GM12878 (cell line): ENCODE data around the gene PPP2R3C. TPM values are rescaled to one million over a fixed set of nuclear protein-coding genes. Genes with fewer than 3 reads are reported as not detected.

Experiments used
- ATAC-seq: fragments of 200-7000 bp; cut with Tn5 transposase; 3 replicates; pipeline ENCODE4 v1.9.1; 2020; ENCODE audit warnings: mild to moderate bottlenecking, moderate library complexity
- BruUV-seq: library from RNA; stranded (reverse); fragments of 400-500 nt; replicated peaks from 2 replicates; lab custom pipeline; 2021; lab: Mats Ljungman, UMichigan
- CTCF ChIA-PET: fragments of 300-600 bp; sonication (Branson Sonifier 250); formaldehyde crosslinking; extraction: SDS; loops from one replicate; lab custom pipeline; 2021; ENCODE audit warnings: inconsistent platforms; lab: Yijun Ruan, JAX
- POLR2A ChIA-PET: fragments of 350-600 bp; formaldehyde crosslinking; extraction: SDS; loops from one replicate; lab custom pipeline; 2021; ENCODE audit warnings: inconsistent platforms; lab: Charles Lee
- RAD21 ChIA-PET: fragments of 300-600 bp; sonication (Branson Sonifier 250); formaldehyde crosslinking; loops from one replicate; lab custom pipeline; 2023; ENCODE audit warnings: antibody characterized with exemption; ENCODE audit not compliant: unreplicated experiment; lab: Charles Lee
- SMC1A ChIA-PET: fragments of 300-600 bp; sonication (Branson Sonifier 250); formaldehyde crosslinking; loops from one replicate; lab custom pipeline; 2023; ENCODE audit not compliant: unreplicated experiment, uncharacterized antibody; lab: Charles Lee
- DNase-seq: peaks from one replicate; pipeline ENCODE4 v3.0.0-alpha.2; 2011; ENCODE audit warnings: low read depth, low spot score
- FAIRE-seq: peaks from 3 replicates; lab custom pipeline; 2011; peaks lifted over from hg19 to GRCh38; lab: Jason Lieb, UNC
- H2AFZ ChIP-seq: 2 replicates; pipeline ENCODE4 v1.6.0; 2011; ENCODE audit warnings: low read depth, low read length, control low read depth; ENCODE audit not compliant: control insufficient read depth
- H3K27ac ChIP-seq: 2 replicates; pipeline ENCODE4 v1.5.1; 2011; ENCODE audit warnings: control low read depth; ENCODE audit not compliant: control insufficient read depth, insufficient read depth
- H3K27me3 ChIP-seq, 2 experiments: replicated peaks in 1 of 2; 2 replicates each; pipeline versions ENCODE4 v1.6.0 to v1.6.1; 2011; ENCODE audit warnings: low read length in 1 of 2; ENCODE audit not compliant: control insufficient read depth in 2 of 2, insufficient read depth in 2 of 2
- H3K36me3 ChIP-seq, 2 experiments: 2 replicates each; pipeline ENCODE4 v1.5.1; 2011; ENCODE audit warnings: low read length in 1 of 2; ENCODE audit not compliant: control insufficient read depth in 2 of 2, insufficient read depth in 2 of 2
- H3K4me1 ChIP-seq: 2 replicates; pipeline ENCODE4 v1.6.1; 2011; ENCODE audit warnings: mild to moderate bottlenecking, low read length, moderate library complexity, mixed read lengths; ENCODE audit not compliant: control insufficient read depth, insufficient read depth
- H3K4me2 ChIP-seq: 2 replicates; pipeline ENCODE4 v1.6.0; 2011; ENCODE audit warnings: control low read depth; ENCODE audit not compliant: control insufficient read depth, insufficient read depth
- H3K4me3 ChIP-seq: fragments of 200-600 bp; sonication (generic); 2 replicates; pipeline ENCODE4 v1.5.1; 2016
- H3K79me2 ChIP-seq: 2 replicates; pipeline ENCODE4 v1.6.0; 2011; ENCODE audit warnings: low read length; ENCODE audit not compliant: control insufficient read depth, insufficient read depth
- H3K9ac ChIP-seq: 2 replicates; pipeline ENCODE4 v1.8.0; 2011; ENCODE audit warnings: low read length, control low read depth, mixed read lengths; ENCODE audit not compliant: control insufficient read depth, insufficient read depth
- H3K9me3 ChIP-seq: replicated peaks from 3 replicates; pipeline ENCODE4 v1.5.1; 2011; ENCODE audit warnings: mild to moderate bottlenecking, low read length; ENCODE audit not compliant: control insufficient read depth, insufficient read depth
- H4K20me1 ChIP-seq: 2 replicates; pipeline ENCODE4 v1.6.0; 2011; ENCODE audit not compliant: control insufficient read depth, insufficient read depth
- BHLHE40 ChIP-seq, 2 experiments: fragments of 450-650 bp in 1 of 2; IDR thresholded peaks; 2 replicates each; pipeline ENCODE4 v1.6.1; 2011 to 2017; ENCODE audit warnings: low read depth in 2 of 2, borderline replicate concordance in 1 of 2, improper control_type of control experiment in 1 of 2, low read length in 1 of 2, mild to moderate bottlenecking in 1 of 2
- CREM ChIP-seq: IDR thresholded peaks from 2 replicates; pipeline ENCODE4 v1.6.1; 2014; ENCODE audit warnings: antibody characterized with exemption, low read depth
- NR2C1 ChIP-seq: fragments of 450-650 bp; IDR thresholded peaks from 2 replicates; pipeline ENCODE4 v1.6.1; 2017; ENCODE audit warnings: antibody characterized with exemption, mild to moderate bottlenecking, moderate library complexity
- RELA ChIP-seq: fragments of 450-650 bp; IDR thresholded peaks from 2 replicates; pipeline ENCODE4 v1.8.0; 2014; ENCODE audit warnings: borderline replicate concordance; ENCODE audit not compliant: partially characterized antibody
- SREBF1 ChIP-seq: IDR thresholded peaks from 2 replicates; pipeline ENCODE4 v1.6.1; 2012; ENCODE audit warnings: mild to moderate bottlenecking, low read length
- SUZ12 ChIP-seq: fragments of 200-600 bp; sonication (generic); IDR thresholded peaks from one replicate; pipeline ENCODE4 v1.6.1; 2018; ENCODE audit warnings: antibody characterized with exemption, mild to moderate bottlenecking; ENCODE audit not compliant: unreplicated experiment
- YBX1 ChIP-seq: fragments of 450-650 bp; IDR thresholded peaks from 2 replicates; pipeline ENCODE4 v1.6.1; 2016; ENCODE audit warnings: antibody characterized with exemption
- ZNF274 ChIP-seq: IDR thresholded peaks from one replicate; pipeline ENCODE4 v1.8.0; 2011; ENCODE audit not compliant: insufficient read length, insufficient read depth
- WGBS: methylation state at CpG from one replicate; pipeline ENCODE4 v1.1.6; 2016; ENCODE audit warnings: low lambda C conversion rate; ENCODE audit not compliant: insufficient replicate concordance, insufficient coverage; ENCODE audit errors: missing lambda C conversion rate; 5-methylcytosine and 5-hydroxymethylcytosine counted together
- in situ Hi-C: fragments of 300-500 bp; cut with MboI; formaldehyde crosslinking; loops from 9 replicates; pipeline ENCODE4 v1.14.3; 2018; ENCODE audit warnings: mixed read lengths
- intact Hi-C: fragments of 100-400 bp; cut with micrococcal nuclease; formaldehyde crosslinking; loops from one replicate; pipeline ENCODE4 v1.14.2; 2022; ENCODE audit not compliant: unreplicated experiment
- polyA plus RNA-seq, 11 experiments: library from polyadenylated mRNA; depleted of rRNA in 4 of 11; unstranded in 6 of 11; stranded (reverse) in 5 of 11; fragments of >200 nt; fragmentation: Nextera tagmentation in 4 of 11; fragmentation: Illumina TruSeq in 1 of 11; extraction: Ambion mirVana in 4 of 11; extraction: Trizol in 1 of 11; gene quantifications; 1 replicate in 1 of 11; 2 replicates in 10 of 11; pipeline versions ENCODE4 v1.2.1 to v1.2.3, GENCODE V29; 2011 to 2016; ENCODE audit warnings: inconsistent platforms in 2 of 11, missing spikeins in 2 of 11, low read depth in 1 of 11
- total RNA-seq, 4 experiments: library from RNA; depleted of rRNA in 3 of 4; stranded (reverse); fragments of >200 nt in 3 of 4; fragmentation: Illumina TruSeq in 1 of 4; extraction: Trizol in 1 of 4; gene quantifications; 2 replicates each; pipeline versions ENCODE4 v1.2.1 to v1.2.3, GENCODE V29; 2013 to 2021

PPP2R3C gene
- total and polyA plus RNA-seq, 10 of the 15 experiments (the other 5 are each of a cell fraction or from before 2014, with no cell fraction given): 27.6 to 80.5 (median 42.9) TPM

DNA sequence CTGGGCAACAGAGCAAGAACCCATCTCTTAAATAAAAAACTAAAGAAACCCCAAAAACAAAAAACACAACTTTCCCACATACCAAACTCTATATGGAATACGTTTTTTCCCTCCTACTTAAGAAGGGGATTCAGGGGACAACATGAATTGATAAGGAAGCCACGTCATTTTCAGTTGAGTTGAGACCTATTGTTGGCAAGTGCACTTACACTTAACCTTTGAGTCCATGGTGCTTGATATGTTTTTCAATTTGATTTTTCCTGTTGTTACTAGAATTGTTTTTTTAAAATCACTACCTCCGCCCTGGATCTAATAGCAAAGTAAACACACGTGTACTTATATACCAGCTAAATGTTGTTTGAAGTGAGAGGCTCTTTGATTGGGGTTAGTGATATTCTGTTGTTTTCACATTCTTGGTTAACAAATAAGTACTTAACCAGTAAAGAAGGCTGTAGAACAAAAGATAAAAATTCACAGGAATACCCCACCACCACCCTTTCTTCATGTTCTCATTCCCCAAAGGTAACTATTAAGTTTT is 73.7 kb downstream of the PPP2R3C start:
- RAD21 ChIA-PET: interaction anchor here (1.5 kb wide), 1 partner anchor 263 kb away, joined by 4 read pairs; no protein-coding TSS in a partner anchor
- TSS peak; percentile 70 for BruUV-seq
- H3K36me3 ChIP-seq: no peaks in the 10 kb centered on the region
- CTCF ChIA-PET: interaction anchor here (1.2 to 3.1 kb wide), 3 partner anchors 12 to 65 kb away, joined by 3 to 20 read pairs (median 3); partner anchors contain the start of gene SRP54
- DNase-seq: no peak
- WGBS: 98% methylated on average over 4 of the region's 4 CpGs
- H3K4me1 ChIP-seq: peaks cover 6% of the 10 kb centered on the region; the same call in 1 of the 2 replicates
- no peak overlapping the region for H2AFZ ChIP-seq
- SMC1A ChIA-PET: interaction anchor here (1.0 to 1.3 kb wide), 2 partner anchors 62 to 171 kb away, joined by 3 read pairs; no protein-coding TSS in a partner anchor
- H3K4me3 ChIP-seq: no peak overlapping the region
- ATAC-seq: no peak
- no peaks in the 10 kb centered on the region for H4K20me1 ChIP-seq
- H3K9me3 ChIP-seq: no peaks in the 10 kb centered on the region
- intact Hi-C loops (loop anchor here (2.0 to 5.0 kb wide), 2 partner anchors 65 to 369 kb away; partner anchors contain the start of gene SRP54), in situ Hi-C loops (loop anchor here (10.0 kb wide), 1 partner anchor 367 kb away; no protein-coding TSS in a partner anchor)
- no peaks in the 10 kb centered on the region for H3K27me3 ChIP-seq
- POLR2A ChIA-PET: interaction anchor here (0.6 to 3.5 kb wide), 4 partner anchors 12 to 74 kb away, joined by 4 to 37 read pairs (median 12); partner anchors contain the start of genes PPP2R3C, PRORP and SRP54
- TF ChIP-seq ZNF274: no peak
- TF ChIP-seq BHLHE40 (IDR thresholded peaks at IDR 0.05; ENCODE audit: borderline replicate concordance in 1 of 2, low read depth in 2 of 2, low read length in 1 of 2): no peak
- TF ChIP-seq SREBF1: no peak
- TF ChIP-seq NR2C1: no peak
- TF ChIP-seq YBX1: no peak
- TF ChIP-seq SUZ12: no peak
- TF ChIP-seq CREM: no peak
- TF ChIP-seq RELA: no peak
- no peak overlapping the region for H3K27ac ChIP-seq
- peaks cover 3% of the 10 kb centered on the region for H3K79me2 ChIP-seq
- peak overlapping the region; percentile 1 for H3K4me2 ChIP-seq
- FAIRE-seq: no peak
- H3K9ac ChIP-seq: no peak overlapping the region
